ENCODE results near the gene PDZD2. TPM values are rescaled to one million over a fixed set of nuclear protein-coding genes. Genes with fewer than 3 reads are reported as not detected.

PDZD2 gene
- total and polyA plus RNA-seq, 2 experiments from 2014 or later, result 8.3 to 16.9 TPM

- no peaks in the 10 kb centered on the region for H3F3A ChIP-seq (replicated peaks; ENCODE audit: low read depth)
- H4K20me1 ChIP-seq (replicated peaks; ENCODE audit: insufficient read depth), result no peaks in the 10 kb centered on the region; the same call in 1 of the 2 replicates
- H3K4me3 Mint-ChIP-seq, result no peak overlapping the region
- peaks cover 38% of the 10 kb centered on the region for H3K36me3 Mint-ChIP-seq (ENCODE audit: low read depth)
- H3K36me3 ChIP-seq (ENCODE audit: insufficient read depth), result peaks cover 6% of the 10 kb centered on the region; the same call in 1 of the 2 replicates
- H3K4me1 ChIP-seq (ENCODE audit: insufficient read depth), result no peaks in the 10 kb centered on the region
- no peaks in the 10 kb centered on the region for H3K27me3 ChIP-seq (ENCODE audit: insufficient read depth)
- TF ChIP-seq EZH2 (IDR thresholded peaks at IDR 0.05; ENCODE audit: low read depth, unreplicated experiment) (no peak), CREB1 (CRISPR knock-in tag; IDR thresholded peaks at IDR 0.05; ENCODE audit: low read depth) (no peak), POLR2AphosphoS5 (IDR thresholded peaks at IDR 0.05; ENCODE audit: low read depth) (no peak), ZNF331 (CRISPR knock-in tag; IDR thresholded peaks at IDR 0.05; ENCODE audit: low read depth) (no peak), JUNB (IDR thresholded peaks at IDR 0.05; ENCODE audit: unreplicated experiment) (no peak), STAT1 (IDR thresholded peaks at IDR 0.05; ENCODE audit: unreplicated experiment) (no peak), CTCF (conservative IDR thresholded peaks at IDR 0.05; ENCODE audit: low read depth in 2 of 2) (no peak), ETS1 (IDR thresholded peaks at IDR 0.05) (no peak), EZH2phosphoT487 (IDR thresholded peaks at IDR 0.05; ENCODE audit: unreplicated experiment) (no peak)
- TF ChIP-seq, protein P1, sequence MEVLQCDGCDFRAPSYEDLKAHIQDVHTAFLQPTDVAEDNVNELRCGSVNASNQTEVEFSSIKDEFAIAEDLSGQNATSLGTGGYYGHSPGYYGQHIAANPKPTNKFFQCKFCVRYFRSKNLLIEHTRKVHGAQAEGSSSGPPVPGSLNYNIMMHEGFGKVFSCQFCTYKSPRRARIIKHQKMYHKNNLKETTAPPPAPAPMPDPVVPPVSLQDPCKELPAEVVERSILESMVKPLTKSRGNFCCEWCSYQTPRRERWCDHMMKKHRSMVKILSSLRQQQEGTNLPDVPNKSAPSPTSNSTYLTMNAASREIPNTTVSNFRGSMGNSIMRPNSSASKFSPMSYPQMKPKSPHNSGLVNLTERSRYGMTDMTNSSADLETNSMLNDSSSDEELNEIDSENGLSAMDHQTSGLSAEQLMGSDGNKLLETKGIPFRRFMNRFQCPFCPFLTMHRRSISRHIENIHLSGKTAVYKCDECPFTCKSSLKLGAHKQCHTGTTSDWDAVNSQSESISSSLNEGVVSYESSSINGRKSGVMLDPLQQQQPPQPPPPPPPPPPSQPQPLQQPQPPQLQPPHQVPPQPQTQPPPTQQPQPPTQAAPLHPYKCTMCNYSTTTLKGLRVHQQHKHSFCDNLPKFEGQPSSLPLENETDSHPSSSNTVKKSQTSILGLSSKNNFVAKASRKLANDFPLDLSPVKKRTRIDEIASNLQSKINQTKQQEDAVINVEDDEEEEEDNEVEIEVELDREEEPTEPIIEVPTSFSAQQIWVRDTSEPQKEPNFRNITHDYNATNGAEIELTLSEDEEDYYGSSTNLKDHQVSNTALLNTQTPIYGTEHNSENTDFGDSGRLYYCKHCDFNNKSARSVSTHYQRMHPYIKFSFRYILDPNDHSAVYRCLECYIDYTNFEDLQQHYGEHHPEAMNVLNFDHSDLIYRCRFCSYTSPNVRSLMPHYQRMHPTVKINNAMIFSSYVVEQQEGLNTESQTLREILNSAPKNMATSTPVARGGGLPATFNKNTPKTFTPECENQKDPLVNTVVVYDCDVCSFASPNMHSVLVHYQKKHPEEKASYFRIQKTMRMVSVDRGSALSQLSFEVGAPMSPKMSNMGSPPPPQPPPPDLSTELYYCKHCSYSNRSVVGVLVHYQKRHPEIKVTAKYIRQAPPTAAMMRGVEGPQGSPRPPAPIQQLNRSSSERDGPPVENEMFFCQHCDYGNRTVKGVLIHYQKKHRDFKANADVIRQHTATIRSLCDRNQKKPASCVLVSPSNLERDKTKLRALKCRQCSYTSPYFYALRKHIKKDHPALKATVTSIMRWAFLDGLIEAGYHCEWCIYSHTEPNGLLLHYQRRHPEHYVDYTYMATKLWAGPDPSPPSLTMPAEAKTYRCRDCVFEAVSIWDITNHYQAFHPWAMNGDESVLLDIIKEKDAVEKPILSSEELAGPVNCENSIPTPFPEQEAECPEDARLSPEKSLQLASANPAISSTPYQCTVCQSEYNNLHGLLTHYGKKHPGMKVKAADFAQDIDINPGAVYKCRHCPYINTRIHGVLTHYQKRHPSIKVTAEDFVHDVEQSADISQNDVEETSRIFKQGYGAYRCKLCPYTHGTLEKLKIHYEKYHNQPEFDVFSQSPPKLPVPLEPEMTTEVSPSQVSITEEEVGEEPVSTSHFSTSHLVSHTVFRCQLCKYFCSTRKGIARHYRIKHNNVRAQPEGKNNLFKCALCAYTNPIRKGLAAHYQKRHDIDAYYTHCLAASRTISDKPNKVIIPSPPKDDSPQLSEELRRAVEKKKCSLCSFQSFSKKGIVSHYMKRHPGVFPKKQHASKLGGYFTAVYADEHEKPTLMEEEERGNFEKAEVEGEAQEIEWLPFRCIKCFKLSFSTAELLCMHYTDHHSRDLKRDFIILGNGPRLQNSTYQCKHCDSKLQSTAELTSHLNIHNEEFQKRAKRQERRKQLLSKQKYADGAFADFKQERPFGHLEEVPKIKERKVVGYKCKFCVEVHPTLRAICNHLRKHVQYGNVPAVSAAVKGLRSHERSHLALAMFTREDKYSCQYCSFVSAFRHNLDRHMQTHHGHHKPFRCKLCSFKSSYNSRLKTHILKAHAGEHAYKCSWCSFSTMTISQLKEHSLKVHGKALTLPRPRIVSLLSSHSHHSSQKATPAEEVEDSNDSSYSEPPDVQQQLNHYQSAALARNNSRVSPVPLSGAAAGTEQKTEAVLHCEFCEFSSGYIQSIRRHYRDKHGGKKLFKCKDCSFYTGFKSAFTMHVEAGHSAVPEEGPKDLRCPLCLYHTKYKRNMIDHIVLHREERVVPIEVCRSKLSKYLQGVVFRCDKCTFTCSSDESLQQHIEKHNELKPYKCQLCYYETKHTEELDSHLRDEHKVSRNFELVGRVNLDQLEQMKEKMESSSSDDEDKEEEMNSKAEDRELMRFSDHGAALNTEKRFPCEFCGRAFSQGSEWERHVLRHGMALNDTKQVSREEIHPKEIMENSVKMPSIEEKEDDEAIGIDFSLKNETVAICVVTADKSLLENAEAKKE (CRISPR knock-in tag; IDR thresholded peaks at IDR 0.05), result no peak
- no peak overlapping the region for H2AFZ ChIP-seq
- H3K4me3 ChIP-seq, result no peak overlapping the region
- DNase-seq (ENCODE audit: low spot score), result no peak
- H3K27ac ChIP-seq (ENCODE audit: low read depth), result no peak overlapping the region
- peaks cover 69% of the 10 kb centered on the region for H3K79me2 ChIP-seq (replicated peaks; ENCODE audit: insufficient read depth)
- no peaks in the 10 kb centered on the region for H3K9me2 ChIP-seq (ENCODE audit: insufficient read depth)
- no peak overlapping the region for H3K4me2 ChIP-seq
- no peak overlapping the region for H3K27ac Mint-ChIP-seq
- ATAC-seq, result no peak
- H3K9me3 Mint-ChIP-seq, result no peaks in the 10 kb centered on the region
- no peaks in the 10 kb centered on the region for H3K27me3 Mint-ChIP-seq (ENCODE audit: insufficient read depth, low read depth, poor library complexity)
- H3K4me1 Mint-ChIP-seq, result peaks cover 22% of the 10 kb centered on the region; the same call in 2 of the 3 replicates
Observed at GRCh38 chr5:32123889-32124676, 485.2 kb downstream of the PDZD2 start.

Measured in GM23338 (cell line).